Skeletal muscle satellite cell (primary cell): ENCODE results near the gene MOB4.
"Not testable (repeated sequence)": the region's sequence is repeated elsewhere in the genome, so short reads cannot be mapped to it uniquely, and the experiment has no call there.

ENCODE experiments used
- H3K27me3 ChIP-seq: 2 replicates; pipeline ENCODE4 v1.7.0; 2013; ENCODE audit warnings: low read length; ENCODE audit not compliant: control insufficient read depth, insufficient read depth
- H3K36me3 ChIP-seq: 2 replicates; pipeline ENCODE4 v1.7.0; 2013; ENCODE audit warnings: mild to moderate bottlenecking, control low read depth, low read length; ENCODE audit not compliant: insufficient read depth
- H3K4me1 ChIP-seq: 2 replicates; pipeline ENCODE4 v1.7.0; 2013; ENCODE audit warnings: low read length; ENCODE audit not compliant: control insufficient read depth, insufficient read depth
- H3K4me2 ChIP-seq: 2 replicates; pipeline ENCODE4 v1.7.0; 2013; ENCODE audit warnings: mild to moderate bottlenecking, low read length
- H3K4me3 ChIP-seq: 2 replicates; pipeline ENCODE4 v1.7.0; 2013; ENCODE audit warnings: low read length
- H3K9ac ChIP-seq: 2 replicates; pipeline ENCODE4 v1.7.0; 2013; ENCODE audit warnings: mild to moderate bottlenecking, low read depth, low read length, moderate library complexity
- H3K9me3 ChIP-seq: replicated peaks from 2 replicates; pipeline ENCODE4 v1.7.0; 2013; ENCODE audit warnings: mild to moderate bottlenecking, control low read depth, low read length

Gene MOB4

GRCh38 chr2:197516393-197516761 lies 511 bp downstream of the MOB4 start:
- no peaks in the 10 kb centered on the region for H3K9me3 ChIP-seq
- no peaks in the 10 kb centered on the region for H3K36me3 ChIP-seq
- H3K27me3 ChIP-seq = no peaks in the 10 kb centered on the region
- peaks cover 14% of the 10 kb centered on the region for H3K4me1 ChIP-seq
- peak overlapping the region; percentile 89 for H3K4me3 ChIP-seq
- peak overlapping the region; percentile 97 for H3K9ac ChIP-seq
- peak overlapping the region; percentile 85 for H3K4me2 ChIP-seq

DNA sequence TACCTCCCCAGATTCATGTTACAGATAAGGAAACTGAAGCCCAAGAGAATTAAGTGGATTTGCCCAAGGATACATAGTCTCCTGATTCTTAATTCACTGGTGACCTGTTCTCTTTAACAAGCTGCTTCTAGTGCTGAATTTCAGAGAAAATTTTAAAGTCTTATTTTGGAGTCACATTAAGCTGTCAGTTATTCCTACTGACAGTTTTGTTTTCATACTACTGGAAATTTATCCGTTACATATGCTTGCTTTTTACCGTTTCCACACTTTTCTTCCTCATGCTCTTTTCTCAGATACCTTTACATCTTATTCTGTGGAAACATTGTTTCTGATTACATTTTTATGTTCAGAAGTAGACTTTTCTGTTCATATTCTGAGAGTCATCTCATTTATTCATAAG lies 1.3 kb downstream of the MOB4 start:
- Histone ChIP-seq H3K27me3 (no peaks in the 10 kb centered on the region), H3K4me1 (peaks cover 14% of the 10 kb centered on the region), H3K4me3 (peak overlapping the region; percentile 89), H3K9me3 (no peaks in the 10 kb centered on the region), H3K4me2 (peak overlapping the region; percentile 85), H3K9ac (peak overlapping the region; percentile 97), H3K36me3 (no peaks in the 10 kb centered on the region)

DNA sequence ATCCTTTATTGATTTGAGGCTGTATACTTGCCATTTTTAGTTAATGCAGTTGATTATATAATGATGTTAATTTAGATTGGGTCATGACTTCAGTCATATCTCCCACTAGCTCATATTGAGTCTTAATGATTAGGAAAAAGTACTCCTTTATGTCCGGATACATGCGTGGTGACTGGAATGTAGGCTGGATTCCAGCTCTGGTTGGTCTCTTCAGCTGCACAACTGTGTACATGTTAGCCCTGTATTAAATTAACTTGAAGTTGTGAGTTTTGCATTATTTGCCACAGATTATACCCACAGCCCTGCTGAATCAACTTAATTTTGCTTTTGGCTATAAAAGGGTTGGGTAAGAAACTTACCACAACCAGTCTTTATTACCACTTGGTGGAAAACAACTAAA lies 22.5 kb downstream of the MOB4 start:
- Histone ChIP-seq H3K9me3 (no peaks in the 10 kb centered on the region), H3K4me3 (no peak overlapping the region), H3K4me2 (no peak overlapping the region), H3K27me3 (no peaks in the 10 kb centered on the region), H3K36me3 (peaks cover 47% of the 10 kb centered on the region), H3K4me1 (peaks cover 6% of the 10 kb centered on the region), H3K9ac (no peak overlapping the region)

- peaks cover 53% of the 10 kb centered on the region for H3K36me3 ChIP-seq
- H3K4me2 ChIP-seq = no peak overlapping the region
- H3K9me3 ChIP-seq = no peaks in the 10 kb centered on the region
- H3K4me3 ChIP-seq = no peak overlapping the region
- no peaks in the 10 kb centered on the region for H3K27me3 ChIP-seq
- peaks cover 6% of the 10 kb centered on the region for H3K4me1 ChIP-seq
- H3K9ac ChIP-seq = no peak overlapping the region
Observed at GRCh38 chr2:197539734-197540133, 23.9 kb downstream of the MOB4 start.

- Histone ChIP-seq H3K36me3 (peaks cover 55% of the 10 kb centered on the region), H3K9ac (no peak overlapping the region), H3K4me1 (peaks cover 6% of the 10 kb centered on the region)
Observed at GRCh38 chr2:197543206-197543605, 27.3 kb downstream of the MOB4 start.

DNA sequence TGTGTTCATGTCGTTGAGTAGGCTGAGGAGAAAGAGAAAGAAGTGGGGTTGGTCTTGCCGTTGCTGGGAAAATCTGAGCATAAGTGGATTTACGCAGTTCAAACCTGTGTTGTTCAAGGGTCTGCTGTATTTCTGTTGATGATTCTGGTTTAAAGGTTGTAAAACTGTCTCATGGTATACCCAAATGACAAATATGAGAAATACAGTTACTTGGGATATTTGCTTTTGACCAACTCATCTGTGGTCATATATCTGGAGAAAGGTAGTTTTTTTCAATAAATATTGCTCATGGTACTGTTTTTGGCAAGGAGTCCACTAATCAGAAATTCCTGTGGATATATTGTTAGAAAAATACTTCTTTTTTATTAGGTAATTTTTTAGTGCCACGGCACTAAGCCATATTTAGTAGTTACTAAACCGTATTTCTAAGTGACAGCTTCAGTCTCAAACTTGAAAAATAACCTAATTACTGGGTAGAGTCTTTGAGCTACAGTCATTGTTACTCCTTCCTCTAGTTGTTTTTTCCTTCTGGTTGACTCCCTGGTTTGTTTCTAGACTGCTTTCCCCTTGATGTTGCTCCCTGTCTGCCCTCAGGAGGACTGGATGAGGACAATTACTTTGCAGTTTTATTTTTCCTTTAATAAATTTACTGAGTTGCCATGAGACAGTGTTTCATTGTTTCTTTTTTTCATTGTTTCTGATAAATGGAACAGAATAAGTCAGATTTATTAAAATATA lies 31.5 kb downstream of the MOB4 start:
- Histone ChIP-seq H3K9me3 (no peaks in the 10 kb centered on the region), H3K36me3 (peaks cover 53% of the 10 kb centered on the region), H3K4me3 (no peak overlapping the region), H3K27me3 (no peaks in the 10 kb centered on the region), H3K4me1 (no peaks in the 10 kb centered on the region), H3K4me2 (no peak overlapping the region), H3K9ac (no peak overlapping the region)

More at GRCh38 chr2:197543206-197543605, 27.3 kb downstream of the MOB4 start:
- Histone ChIP-seq H3K4me3 (no peak overlapping the region), H3K4me2 (no peak overlapping the region), H3K27me3 (no peaks in the 10 kb centered on the region), H3K9me3 (no peaks in the 10 kb centered on the region)

GRCh38 chr2:197548582-197548981 lies 32.7 kb downstream of the MOB4 start:
- H3K27me3 ChIP-seq = no peaks in the 10 kb centered on the region
- H3K9ac ChIP-seq = no peak overlapping the region
- H3K4me2 ChIP-seq = no peak overlapping the region
- H3K4me1 ChIP-seq = no peaks in the 10 kb centered on the region
- peaks cover 47% of the 10 kb centered on the region for H3K36me3 ChIP-seq
- no peaks in the 10 kb centered on the region for H3K9me3 ChIP-seq
- H3K4me3 ChIP-seq = no peak overlapping the region

- H3K4me2 ChIP-seq, H3K4me1 ChIP-seq, H3K9ac ChIP-seq, H3K4me3 ChIP-seq, H3K9me3 ChIP-seq, H3K27me3 ChIP-seq: not testable (repeated sequence)
- H3K36me3 ChIP-seq = peaks cover 35% of the 10 kb centered on the region
Observed at GRCh38 chr2:197551260-197551659, 35.4 kb downstream of the MOB4 start.

DNA sequence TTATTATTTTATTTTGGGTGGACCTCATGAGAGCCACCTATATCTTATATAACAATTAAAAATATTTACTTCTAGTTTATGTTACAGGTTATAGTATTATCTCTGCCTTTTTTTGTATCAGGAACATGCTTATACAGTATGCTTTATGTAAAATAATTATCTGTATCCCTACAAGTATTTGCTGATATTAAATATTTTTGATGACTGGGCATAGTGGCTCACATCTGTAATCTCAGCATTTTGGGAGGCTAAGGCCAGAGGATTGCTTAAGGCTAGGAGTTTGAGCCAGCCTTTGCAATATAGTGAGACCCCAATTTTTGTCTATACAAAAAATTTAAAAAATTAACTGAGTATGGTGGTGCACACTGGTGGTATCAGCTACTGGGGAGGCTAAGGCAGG lies 39.6 kb downstream of the MOB4 start:
- H3K4me1 ChIP-seq = no peaks in the 10 kb centered on the region
- no peak overlapping the region for H3K4me3 ChIP-seq
- no peaks in the 10 kb centered on the region for H3K9me3 ChIP-seq
- H3K36me3 ChIP-seq = peaks cover 31% of the 10 kb centered on the region
- no peak overlapping the region for H3K4me2 ChIP-seq
- H3K27me3 ChIP-seq = no peaks in the 10 kb centered on the region
- no peak overlapping the region for H3K9ac ChIP-seq

DNA sequence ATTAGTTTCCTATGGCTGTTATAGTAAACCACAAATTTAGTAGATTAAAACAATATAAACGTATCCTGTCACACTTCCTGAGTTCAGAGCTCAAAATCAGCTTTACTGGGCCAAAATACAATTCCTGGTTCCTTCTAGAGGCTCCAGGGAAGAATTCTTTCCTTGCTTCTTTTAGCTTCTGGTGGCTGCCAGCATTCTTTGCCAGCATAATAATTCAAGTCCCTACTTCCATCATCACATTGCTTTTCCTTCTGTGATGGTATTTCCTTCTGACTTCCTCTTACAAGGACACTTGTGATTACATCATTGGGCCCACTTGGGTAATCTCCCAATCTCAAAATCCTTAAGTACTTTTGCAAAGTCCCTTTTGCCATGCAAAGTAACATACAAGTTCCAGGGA lies 40.6 kb downstream of the MOB4 start:
- no peaks in the 10 kb centered on the region for H3K4me1 ChIP-seq
- no peaks in the 10 kb centered on the region for H3K9me3 ChIP-seq
- no peak overlapping the region for H3K9ac ChIP-seq
- no peaks in the 10 kb centered on the region for H3K27me3 ChIP-seq
- H3K4me2 ChIP-seq = no peak overlapping the region
- H3K36me3 ChIP-seq = peaks cover 24% of the 10 kb centered on the region
- H3K4me3 ChIP-seq = no peak overlapping the region

DNA sequence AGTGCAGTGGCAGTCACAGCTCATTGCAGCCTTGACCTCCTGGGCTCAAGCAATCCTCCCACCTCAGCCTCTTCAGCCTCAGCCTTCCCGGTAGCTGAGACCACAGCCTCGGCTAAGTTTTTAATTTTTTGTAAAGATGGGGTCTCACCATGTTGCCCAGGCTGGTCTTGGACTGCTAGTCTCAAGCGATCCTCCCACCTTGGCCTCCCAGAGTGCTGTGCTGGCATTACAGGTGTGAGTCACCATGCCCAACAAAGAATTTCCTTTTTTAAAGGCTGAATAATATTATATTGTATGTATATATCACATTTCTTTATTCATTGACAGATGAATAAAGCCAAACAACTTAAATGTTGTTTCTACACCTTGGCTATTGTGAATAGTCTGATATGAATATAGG lies 42.5 kb downstream of the MOB4 start:
- Histone ChIP-seq H3K36me3 (peaks cover 20% of the 10 kb centered on the region), H3K9me3 (no peaks in the 10 kb centered on the region), H3K4me1 (no peaks in the 10 kb centered on the region), H3K4me2 (no peak overlapping the region), H3K4me3 (no peak overlapping the region), H3K27me3 (no peaks in the 10 kb centered on the region), H3K9ac (no peak overlapping the region)

DNA sequence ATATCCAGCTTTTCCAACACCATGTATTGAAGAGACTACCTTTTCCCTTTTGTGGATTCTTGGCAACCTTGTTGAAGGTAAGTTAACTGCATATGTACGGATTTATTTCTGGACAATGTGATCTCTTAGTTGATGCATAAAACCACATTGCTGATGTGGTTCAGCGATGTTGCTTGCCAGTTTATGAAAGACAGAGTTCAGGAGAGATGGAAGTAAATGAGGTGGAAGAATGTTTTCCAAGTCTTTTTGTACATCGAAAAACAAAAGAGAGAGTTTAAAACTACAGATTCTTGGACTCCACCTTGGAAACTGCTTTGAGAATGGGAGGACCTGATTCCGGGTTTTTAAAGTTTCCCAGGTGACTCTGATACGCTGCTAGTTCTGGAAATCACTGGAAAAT lies 43.8 kb downstream of the MOB4 start:
- Histone ChIP-seq H3K9ac (no peak overlapping the region), H3K36me3 (peaks cover 20% of the 10 kb centered on the region)

More for the DNA sequence above, 43.8 kb downstream of the MOB4 start:
- Histone ChIP-seq H3K4me3 (no peak overlapping the region), H3K4me1 (no peaks in the 10 kb centered on the region), H3K27me3 (no peaks in the 10 kb centered on the region), H3K4me2 (no peak overlapping the region), H3K9me3 (no peaks in the 10 kb centered on the region)
